ENCODE measurements around the gene SLC13A4.

DNA sequence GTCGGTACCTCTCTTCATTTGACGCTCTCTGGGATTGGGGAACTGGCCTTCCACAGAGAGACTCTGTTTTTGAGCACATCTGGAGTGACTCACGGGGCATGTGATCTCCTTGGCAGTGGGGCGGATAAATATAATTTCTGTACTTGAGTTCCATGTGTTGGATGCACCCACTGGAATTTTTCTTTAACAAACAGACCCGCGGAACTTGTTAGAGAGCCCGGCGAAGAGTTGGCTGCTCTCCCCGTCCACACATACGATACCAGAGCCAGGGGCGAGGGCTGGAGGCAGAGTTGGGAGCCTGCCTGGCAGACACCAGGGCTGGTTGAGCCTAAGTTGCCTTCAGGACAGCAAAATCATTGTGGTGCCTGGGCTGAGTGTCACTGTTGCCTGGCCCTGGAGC, 20.8 kb upstream of the SLC13A4 start, which contains the start of gene FAM180A:
- TF ChIP-seq, protein P1, sequence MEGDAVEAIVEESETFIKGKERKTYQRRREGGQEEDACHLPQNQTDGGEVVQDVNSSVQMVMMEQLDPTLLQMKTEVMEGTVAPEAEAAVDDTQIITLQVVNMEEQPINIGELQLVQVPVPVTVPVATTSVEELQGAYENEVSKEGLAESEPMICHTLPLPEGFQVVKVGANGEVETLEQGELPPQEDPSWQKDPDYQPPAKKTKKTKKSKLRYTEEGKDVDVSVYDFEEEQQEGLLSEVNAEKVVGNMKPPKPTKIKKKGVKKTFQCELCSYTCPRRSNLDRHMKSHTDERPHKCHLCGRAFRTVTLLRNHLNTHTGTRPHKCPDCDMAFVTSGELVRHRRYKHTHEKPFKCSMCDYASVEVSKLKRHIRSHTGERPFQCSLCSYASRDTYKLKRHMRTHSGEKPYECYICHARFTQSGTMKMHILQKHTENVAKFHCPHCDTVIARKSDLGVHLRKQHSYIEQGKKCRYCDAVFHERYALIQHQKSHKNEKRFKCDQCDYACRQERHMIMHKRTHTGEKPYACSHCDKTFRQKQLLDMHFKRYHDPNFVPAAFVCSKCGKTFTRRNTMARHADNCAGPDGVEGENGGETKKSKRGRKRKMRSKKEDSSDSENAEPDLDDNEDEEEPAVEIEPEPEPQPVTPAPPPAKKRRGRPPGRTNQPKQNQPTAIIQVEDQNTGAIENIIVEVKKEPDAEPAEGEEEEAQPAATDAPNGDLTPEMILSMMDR (IDR thresholded peaks at IDR 0.05; ENCODE audit: poor library complexity): no peak
- TF ChIP-seq EZH2 (IDR thresholded peaks at IDR 0.05; ENCODE audit: borderline replicate concordance): no peak
